H1 (cell line): Measurements from ENCODE around the gene TRAF3IP1. TPM values are rescaled to one million over a fixed set of nuclear protein-coding genes. Genes with fewer than 3 reads are reported as not detected.

Source experiments
- ASH2L ChIP-seq: fragments of 200-600, 300-600 bp; sonication (generic); IDR thresholded peaks from one replicate; pipeline ENCODE4 v1.7.1; 2017; ENCODE audit warnings: low read length
- CBX8 ChIP-seq: fragments of 300-800, 300-1000 bp; sonication (generic); IDR thresholded peaks from 2 replicates; pipeline ENCODE4 v1.7.1; 2016; ENCODE audit warnings: low read depth, low read length, borderline replicate concordance
- CEBPB ChIP-seq: IDR thresholded peaks from 2 replicates; pipeline ENCODE4 v1.6.1; 2012; ENCODE audit warnings: low read depth, low read length
- EGR1 ChIP-seq: IDR thresholded peaks from 2 replicates; pipeline ENCODE4 v1.6.1; 2011; ENCODE audit warnings: low read depth, low read length, borderline replicate concordance
- KDM4A ChIP-seq: IDR thresholded peaks from one replicate; pipeline ENCODE4 v1.7.1; 2012; ENCODE audit warnings: low read depth, mild to moderate bottlenecking, moderate library complexity, low read length, inconsistent platforms; ENCODE audit not compliant: severe bottlenecking
- KDM5A ChIP-seq: fragments of 200-600 bp; IDR thresholded peaks from 2 replicates; pipeline ENCODE4 v1.7.1; 2012; ENCODE audit warnings: mild to moderate bottlenecking, low read length, inconsistent platforms, mixed read lengths
- NRF1 ChIP-seq: IDR thresholded peaks from 2 replicates; pipeline ENCODE4 v1.6.1; 2011; ENCODE audit warnings: mild to moderate bottlenecking, low read depth, low read length, improper control_type of control experiment
- RFX5 ChIP-seq: IDR thresholded peaks from 2 replicates; pipeline ENCODE4 v1.6.1; 2011; ENCODE audit warnings: low read depth, low read length, improper control_type of control experiment, borderline replicate concordance
- RXRA ChIP-seq: IDR thresholded peaks from 2 replicates; pipeline ENCODE4 v1.6.1; 2011; ENCODE audit warnings: low read depth, mild to moderate bottlenecking, low read length, moderate library complexity; ENCODE audit not compliant: insufficient read depth
- SIN3A ChIP-seq, 2 experiments: IDR thresholded peaks in 1 of 2; conservative IDR thresholded peaks in 1 of 2; 2 replicates each; pipeline ENCODE4 v1.6.1; 2011 to 2012; ENCODE audit warnings: low read length in 2 of 2, improper control_type of control experiment in 1 of 2, low read depth in 1 of 2, mild to moderate bottlenecking in 1 of 2
- SIX5 ChIP-seq: IDR thresholded peaks from 2 replicates; pipeline ENCODE4 v1.6.1; 2011; ENCODE audit warnings: mild to moderate bottlenecking, low read depth, low read length
- SP1 ChIP-seq: IDR thresholded peaks from 2 replicates; pipeline ENCODE4 v1.6.1; 2011; ENCODE audit warnings: low read depth, low read length
- SP4 ChIP-seq: IDR thresholded peaks from 2 replicates; pipeline ENCODE4 v1.6.1; 2012; ENCODE audit warnings: low read length, inconsistent platforms
- SRF ChIP-seq: IDR thresholded peaks from 2 replicates; pipeline ENCODE4 v1.6.1; 2011; ENCODE audit warnings: mild to moderate bottlenecking, low read depth, low read length, moderate library complexity
- TAF1 ChIP-seq: IDR thresholded peaks from 2 replicates; pipeline ENCODE4 v1.6.1; 2011; ENCODE audit warnings: mild to moderate bottlenecking, low read depth, low read length
- TCF12 ChIP-seq: IDR thresholded peaks from 2 replicates; pipeline ENCODE4 v1.6.1; 2011; ENCODE audit warnings: low read depth, mild to moderate bottlenecking, low read length
- TEAD4 ChIP-seq: IDR thresholded peaks from 2 replicates; pipeline ENCODE4 v1.6.1; 2012; ENCODE audit warnings: low read depth, low read length, inconsistent platforms, mixed read lengths
- USF2 ChIP-seq: IDR thresholded peaks from 2 replicates; pipeline ENCODE4 v1.6.1; 2011; ENCODE audit warnings: low read length, improper control_type of control experiment
- ZNF274 ChIP-seq: IDR thresholded peaks from 2 replicates; pipeline ENCODE4 v1.7.0; 2012; ENCODE audit warnings: low read length, borderline replicate concordance; ENCODE audit errors: extremely low read depth
- polyA plus RNA-seq, 7 experiments: library from polyadenylated mRNA; depleted of rRNA in 3 of 7; stranded (reverse) in 5 of 7; unstranded in 2 of 7; fragments of >200 nt in 5 of 7; fragments of 200-250 nt in 2 of 7; gene quantifications; 1 replicate in 5 of 7; 2 replicates in 1 of 7; 4 replicates in 1 of 7; pipeline versions ENCODE4 v1.2.1 to v1.2.3, GENCODE V29; 2011 to 2013; ENCODE audit warnings: missing spikeins in 2 of 7, mixed read lengths in 2 of 7
- total RNA-seq: library from RNA; stranded (reverse); fragmentation: NEBNext Ultra II Directional; extraction: Animal tissue kit (Norgen Biotek cat#: 25700); gene quantifications from 2 replicates; pipeline ENCODE4 v1.2.1, GENCODE V29; 2021

The TRAF3IP1 gene
- total and polyA plus RNA-seq, 2 of the 8 experiments (the other 6 are each of a cell fraction or from before 2014, with no cell fraction given), result 2.3 to 17.5 TPM

- TF ChIP-seq SP1 (no peak), CEBPB (no peak), CBX8 (no peak), ASH2L (peak; percentile 91), SIX5 (no peak), SRF (no peak), ZNF274 (no peak), NRF1 (no peak), KDM4A (peak; percentile 60), TAF1 (no peak; the same call in 1 of the 2 replicates), USF2 (no peak), KDM5A (no peak; the same call in 1 of the 2 replicates), TEAD4 (no peak), EGR1 (peak; percentile 87), TCF12 (no peak), RXRA (no peak), SIN3A (conservative IDR thresholded peaks at IDR 0.05 in 1 of 2, IDR thresholded peaks at IDR 0.05 in 1 of 2; ENCODE audit: low read depth in 1 of 2, low read length in 2 of 2) (peak; percentile 10 to 47; a peak in 2 of 4 replicates), RFX5 (no peak), SP4 (no peak)
Observed at GRCh38 chr2:238426568-238427434, 106.5 kb downstream of the TRAF3IP1 start, which contains the start of gene ASB1 (continued).
